ENCODE measurements around the gene CEP83.
"Not testable (repeated sequence)": the region's sequence is repeated elsewhere in the genome, so short reads cannot be mapped to it uniquely, and the experiment has no call there.

The CEP83 gene

DNA sequence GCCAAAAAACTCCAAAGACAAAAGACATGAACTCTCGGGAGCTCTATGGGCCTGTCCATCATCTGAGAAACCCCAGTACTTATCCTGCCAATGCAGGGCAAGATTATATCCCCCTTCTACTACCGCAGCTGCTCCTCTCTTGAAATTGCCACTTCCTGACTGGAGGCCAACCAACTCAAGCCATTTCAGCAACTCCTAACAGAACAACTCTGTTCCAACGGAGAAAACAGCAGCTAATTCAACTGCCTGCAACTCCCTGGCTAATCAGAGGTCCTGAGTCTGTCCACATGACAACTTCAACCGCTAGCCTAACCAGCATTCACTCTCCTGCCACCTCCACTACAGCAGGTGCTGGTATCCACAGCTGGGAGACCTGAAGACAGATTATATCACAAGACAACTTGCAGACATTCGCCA lies 24.1 kb downstream of the CEP83 start:
- H3K4me2 ChIP-seq, result peak overlapping the region; percentile 41

DNA sequence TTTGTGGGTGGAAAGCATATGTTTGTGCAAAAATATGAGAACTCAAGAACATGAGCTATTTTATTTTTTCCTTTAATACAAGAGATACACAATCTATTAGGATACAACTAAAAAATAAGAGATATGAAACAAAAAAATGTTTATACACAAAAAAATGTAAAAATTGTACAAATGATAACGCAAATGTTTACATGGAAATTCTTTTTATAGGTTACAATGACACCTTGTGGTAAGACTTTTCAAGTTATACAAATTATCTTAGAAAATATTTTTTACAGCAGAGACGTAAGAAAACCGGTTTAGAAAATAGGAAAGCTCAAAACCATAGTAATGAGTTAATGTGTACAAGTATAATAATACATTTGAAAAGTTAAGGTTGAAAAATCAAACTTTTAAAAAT lies 25.5 kb downstream of the CEP83 start:
- Histone ChIP-seq H3K27ac (no peak overlapping the region), H3K9ac (no peak overlapping the region), H3K4me2 (no peak overlapping the region), H3K9me3 (peaks cover 49% of the 10 kb centered on the region), H3K4me1 (peaks cover 16% of the 10 kb centered on the region), H3K27me3 (no peaks in the 10 kb centered on the region), H3K36me3 (peaks cover 6% of the 10 kb centered on the region), H4K20me1 (peaks cover 19% of the 10 kb centered on the region; the same call in 1 of the 2 replicates), H3K4me3 (no peak overlapping the region)
- no peak for TF ChIP-seq Cebpa-rat (IDR thresholded peaks at IDR 0.05)

More for the DNA sequence above, 24.1 kb downstream of the CEP83 start:
- H3K36me3 ChIP-seq, result no peaks in the 10 kb centered on the region
- no peak overlapping the region for H3K4me3 ChIP-seq
- H3K4me1 ChIP-seq, result peaks cover 14% of the 10 kb centered on the region
- no peak overlapping the region for H3K27ac ChIP-seq
- H3K9ac ChIP-seq, result peak overlapping the region; percentile 47
- H4K20me1 ChIP-seq, result peaks cover 19% of the 10 kb centered on the region; the same call in 1 of the 2 replicates
- no peak for TF ChIP-seq Cebpa-rat (IDR thresholded peaks at IDR 0.05)
- H3K9me3 ChIP-seq, result peaks cover 44% of the 10 kb centered on the region
- no peaks in the 10 kb centered on the region for H3K27me3 ChIP-seq

DNA sequence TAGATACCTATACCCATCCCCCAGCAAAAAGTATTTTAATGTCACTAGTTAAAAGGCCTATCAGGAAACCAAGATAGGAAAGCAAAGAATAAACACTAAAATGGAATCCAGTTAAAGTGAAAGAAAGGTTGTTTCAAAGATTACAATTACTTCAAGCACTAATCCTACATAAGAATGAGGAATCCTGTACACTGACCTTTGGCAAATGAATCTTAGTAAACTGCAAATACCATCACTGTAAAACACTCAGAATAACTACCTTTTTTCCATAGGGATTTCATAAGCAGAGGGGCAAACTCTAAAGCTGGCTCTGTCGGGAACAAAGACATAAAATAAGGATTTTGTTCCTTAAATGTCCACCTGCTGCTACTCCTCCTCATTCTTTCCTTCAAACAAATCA lies 25.9 kb downstream of the CEP83 start:
- H3K4me1 ChIP-seq, result peaks cover 19% of the 10 kb centered on the region
- H3K36me3 ChIP-seq, result peaks cover 6% of the 10 kb centered on the region
- H3K9me3 ChIP-seq, result peaks cover 51% of the 10 kb centered on the region
- H3K4me2 ChIP-seq, result no peak overlapping the region
- no peak overlapping the region for H3K4me3 ChIP-seq
- no peak for TF ChIP-seq Cebpa-rat (IDR thresholded peaks at IDR 0.05)
- no peak overlapping the region for H3K27ac ChIP-seq
- peaks cover 19% of the 10 kb centered on the region; the same call in 1 of the 2 replicates for H4K20me1 ChIP-seq
- H3K9ac ChIP-seq, result no peak overlapping the region
- H3K27me3 ChIP-seq, result no peaks in the 10 kb centered on the region

DNA sequence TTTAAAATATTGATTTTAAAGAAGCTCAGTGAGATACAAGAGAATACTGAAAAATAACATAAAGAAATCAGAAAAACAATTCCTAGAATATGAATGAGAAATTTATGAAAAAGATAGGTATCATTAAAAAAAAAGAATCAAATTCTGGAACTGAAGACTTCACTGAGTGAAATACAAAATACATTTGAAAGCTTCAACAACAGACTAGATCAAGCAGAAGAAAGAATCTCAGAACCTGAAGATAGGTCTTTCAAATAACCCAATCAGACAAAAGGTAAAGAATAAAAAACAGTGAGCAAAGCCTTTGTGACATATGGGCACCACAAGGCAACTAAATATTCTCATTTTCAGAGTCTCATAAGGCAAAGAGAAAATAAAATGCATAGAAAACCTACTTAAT lies 29.4 kb downstream of the CEP83 start:
- H3K9me3 ChIP-seq, result peaks cover 38% of the 10 kb centered on the region
- H3K9ac ChIP-seq, result no peak overlapping the region
- H3K4me1 ChIP-seq, result peaks cover 24% of the 10 kb centered on the region
- no peaks in the 10 kb centered on the region for H3K27me3 ChIP-seq
- H3K27ac ChIP-seq, result no peak overlapping the region
- peaks cover 12% of the 10 kb centered on the region; the same call in 1 of the 2 replicates for H4K20me1 ChIP-seq
- H3K4me3 ChIP-seq, result no peak overlapping the region
- no peak overlapping the region for H3K4me2 ChIP-seq
- H3K36me3 ChIP-seq, result peaks cover 6% of the 10 kb centered on the region
- TF ChIP-seq Cebpa-rat (IDR thresholded peaks at IDR 0.05), result no peak

- no peaks in the 10 kb centered on the region for H3K27me3 ChIP-seq
- H3K9me3 ChIP-seq, result peaks cover 42% of the 10 kb centered on the region
- H3K36me3 ChIP-seq, result peaks cover 7% of the 10 kb centered on the region
- H3K9ac ChIP-seq, result no peak overlapping the region
- peaks cover 6% of the 10 kb centered on the region; the same call in 1 of the 2 replicates for H4K20me1 ChIP-seq
- peaks cover 23% of the 10 kb centered on the region for H3K4me1 ChIP-seq
- no peak overlapping the region for H3K27ac ChIP-seq
- H3K4me2 ChIP-seq, result no peak overlapping the region
- TF ChIP-seq Cebpa-rat (IDR thresholded peaks at IDR 0.05), result no peak
- H3K4me3 ChIP-seq, result no peak overlapping the region
Measured at GRCh38 chr12:94429633-94430032, 30.0 kb downstream of the CEP83 start.

DNA sequence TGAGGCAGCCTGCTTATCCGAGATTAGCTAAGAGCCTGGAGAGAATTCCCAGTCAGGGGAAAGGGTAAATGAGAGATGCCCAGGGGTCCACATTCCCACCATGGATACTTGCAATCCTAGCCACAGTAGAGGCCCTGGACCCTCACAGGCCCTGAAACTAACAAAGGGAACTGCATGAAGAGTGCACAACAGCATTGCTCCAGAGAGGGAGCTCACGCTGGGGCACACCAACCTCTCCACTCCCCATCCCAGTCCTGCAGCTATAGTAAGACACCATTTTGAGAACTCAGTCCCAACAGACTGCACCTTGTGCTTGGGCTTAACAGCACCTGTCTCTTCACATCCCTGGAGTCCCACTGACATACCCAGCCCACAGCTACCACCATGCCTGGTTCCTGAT lies 30.5 kb downstream of the CEP83 start:
- Histone ChIP-seq H4K20me1 (0 out of 2 replicates have a peak, but pooled peaks cover 5% of the 10 kb centered on the region), H3K4me3 (no peak overlapping the region), H3K4me2 (no peak overlapping the region), H3K27me3 (no peaks in the 10 kb centered on the region), H3K4me1 (peaks cover 23% of the 10 kb centered on the region), H3K9ac (no peak overlapping the region), H3K9me3 (peaks cover 47% of the 10 kb centered on the region), H3K36me3 (peaks cover 12% of the 10 kb centered on the region), H3K27ac (no peak overlapping the region)
- no peak for TF ChIP-seq Cebpa-rat (IDR thresholded peaks at IDR 0.05)

DNA sequence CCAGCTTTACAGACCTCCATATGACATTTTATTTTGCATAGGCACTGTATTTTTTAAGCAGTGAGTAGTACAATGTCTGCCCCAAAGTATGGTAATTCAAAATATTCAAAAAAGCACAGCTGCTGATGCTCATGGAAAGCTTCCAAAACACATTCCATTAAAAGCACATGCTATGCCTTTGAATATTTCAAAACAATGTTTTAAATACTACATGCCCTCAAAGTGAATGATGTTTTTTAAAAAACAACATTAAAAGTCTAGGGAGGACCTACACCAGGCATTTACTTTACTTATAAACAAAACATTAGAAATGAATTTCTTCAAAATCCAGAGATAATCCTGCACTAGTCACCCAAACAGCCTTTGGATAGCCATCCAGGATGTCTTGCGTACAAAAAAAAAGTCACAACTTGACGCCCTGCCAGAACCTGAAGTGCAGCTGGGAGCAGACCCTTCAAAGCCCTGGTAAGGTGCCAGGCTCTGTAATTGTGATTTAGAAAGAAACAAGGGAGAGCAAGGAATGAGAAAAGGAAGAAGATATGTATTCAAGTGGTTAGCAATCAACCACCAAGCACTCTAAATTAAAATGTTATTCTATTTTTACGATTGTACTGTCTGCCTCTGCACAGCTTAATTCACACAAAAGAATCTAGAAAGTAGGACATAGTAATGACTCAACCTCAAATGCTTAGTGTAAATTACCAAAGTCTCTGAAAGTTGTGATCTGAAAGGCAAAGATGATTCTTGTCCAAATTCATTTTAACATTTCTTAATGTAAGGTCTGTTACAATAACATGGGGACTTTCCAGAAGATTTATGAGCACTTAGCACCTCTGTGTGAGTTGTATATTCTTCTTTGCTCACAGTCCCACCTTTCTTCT lies 31.9 kb downstream of the CEP83 start:
- Histone ChIP-seq H3K4me1 (peaks cover 23% of the 10 kb centered on the region), H4K20me1 (no peaks in the 10 kb centered on the region), H3K4me3 (no peak overlapping the region), H3K27me3 (no peaks in the 10 kb centered on the region), H3K27ac (no peak overlapping the region), H3K9ac (peak overlapping the region; percentile 4; the same call in 1 of the 2 replicates), H3K4me2 (peak overlapping the region; percentile 59), H3K9me3 (peaks cover 61% of the 10 kb centered on the region), H3K36me3 (peaks cover 26% of the 10 kb centered on the region)
- no peak for TF ChIP-seq Cebpa-rat (IDR thresholded peaks at IDR 0.05)

- Histone ChIP-seq H3K36me3 (peaks cover 36% of the 10 kb centered on the region), H3K4me1 (peaks cover 23% of the 10 kb centered on the region), H3K27me3 (no peaks in the 10 kb centered on the region), H4K20me1 (no peaks in the 10 kb centered on the region), H3K4me3 (no peak overlapping the region), H3K4me2 (no peak overlapping the region), H3K27ac (no peak overlapping the region), H3K9me3 (peaks cover 70% of the 10 kb centered on the region), H3K9ac (no peak overlapping the region)
- no peak for TF ChIP-seq Cebpa-rat (IDR thresholded peaks at IDR 0.05)
Measured at GRCh38 chr12:94426049-94426448, 33.6 kb downstream of the CEP83 start.

DNA sequence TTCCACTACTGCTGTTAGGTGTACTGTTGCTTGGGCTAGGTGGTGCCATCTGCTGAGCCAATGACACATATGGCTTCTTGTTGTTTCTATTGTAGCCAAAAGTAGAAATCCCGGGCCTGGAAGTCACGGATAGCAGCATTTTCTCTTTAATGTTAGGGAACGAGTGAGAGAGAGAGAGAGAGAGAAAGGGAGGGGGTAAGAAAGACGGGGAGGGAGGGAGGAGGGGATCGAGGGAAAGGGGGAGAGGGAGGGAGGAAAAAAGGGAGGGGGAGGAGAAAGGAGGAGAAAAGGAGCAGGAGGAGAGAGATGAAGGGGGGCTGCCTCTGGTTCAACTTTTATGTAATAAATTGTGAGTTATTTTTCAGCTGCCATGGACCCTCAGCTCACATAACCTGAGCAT lies 34.8 kb downstream of the CEP83 start:
- not testable (repeated sequence) for H4K20me1 ChIP-seq, H3K9ac ChIP-seq, H3K27me3 ChIP-seq, H3K27ac ChIP-seq, H3K4me3 ChIP-seq, H3K4me2 ChIP-seq
- Histone ChIP-seq H3K9me3 (peaks cover 64% of the 10 kb centered on the region), H3K36me3 (peaks cover 35% of the 10 kb centered on the region), H3K4me1 (peaks cover 23% of the 10 kb centered on the region)

Data from BLaER1 (cell line).